SK-N-SH (cell line): ENCODE data around the gene TIMM17B. TPM values are rescaled to one million over a fixed set of nuclear protein-coding genes. Genes with fewer than 3 reads are reported as not detected.

ENCODE experiments used
- CHD2 ChIP-seq: fragments of 150-350 bp; IDR thresholded peaks from 2 replicates; pipeline ENCODE4 v1.6.1; 2018; ENCODE audit warnings: low read length; ENCODE audit not compliant: partially characterized antibody
- CTCF ChIP-seq: fragments of 200-600 bp; sonication (generic); IDR thresholded peaks from 2 replicates; pipeline ENCODE4 v1.6.1; 2017; ENCODE audit warnings: antibody characterized with exemption, mild to moderate bottlenecking, moderate library complexity
- EP300 ChIP-seq, 2 experiments: IDR thresholded peaks; 2 replicates each; pipeline versions ENCODE4 v1.4.0 to v1.6.1; 2012; ENCODE audit warnings: borderline replicate concordance in 1 of 2, low read depth in 1 of 2, low read length in 1 of 2
- EZH2phosphoT487 ChIP-seq: fragments of 200-600 bp; sonication (generic); IDR thresholded peaks from 2 replicates; pipeline ENCODE4 v1.6.1; 2017; ENCODE audit warnings: low read depth, mixed run types, mild to moderate bottlenecking, antibody characterized with exemption, moderate library complexity, borderline replicate concordance
- FOXJ3 ChIP-seq: sonication (generic); formaldehyde crosslinking; IDR thresholded peaks from 2 replicates; pipeline ENCODE4 v1.5.1; 2020; ENCODE audit warnings: mild to moderate bottlenecking, missing genetic modification reagents
- NFIC ChIP-seq: IDR thresholded peaks from 2 replicates; pipeline ENCODE4 v1.4.0; 2012; ENCODE audit warnings: borderline replicate concordance
- POLR2AphosphoS5 ChIP-seq: IDR thresholded peaks from 2 replicates; pipeline ENCODE4 v1.6.1; 2012; ENCODE audit warnings: low read depth, low read length
- RAD21 ChIP-seq: IDR thresholded peaks from 2 replicates; pipeline ENCODE4 v1.6.1; 2012; ENCODE audit warnings: mild to moderate bottlenecking, low read length
- REST ChIP-seq: IDR thresholded peaks from 2 replicates; pipeline ENCODE4 v1.6.1; 2012; ENCODE audit warnings: mild to moderate bottlenecking, low read depth, low read length, moderate library complexity
- RFX5 ChIP-seq: IDR thresholded peaks from 2 replicates; pipeline ENCODE4 v1.6.1; 2012; ENCODE audit warnings: mild to moderate bottlenecking, improper control_type of control experiment, low read length
- SMC3 ChIP-seq: IDR thresholded peaks from 2 replicates; pipeline ENCODE4 v1.6.1; 2012; ENCODE audit warnings: low read depth, low read length, improper control_type of control experiment
- TAF1 ChIP-seq: IDR thresholded peaks from 2 replicates; pipeline ENCODE4 v1.6.1; 2012; ENCODE audit warnings: low read depth, mild to moderate bottlenecking, low read length, moderate library complexity, borderline replicate concordance
- TCF12 ChIP-seq: IDR thresholded peaks from 2 replicates; pipeline ENCODE4 v1.4.0; 2012
- TEAD4 ChIP-seq: IDR thresholded peaks from 2 replicates; pipeline ENCODE4 v1.4.0; 2012; ENCODE audit warnings: mild to moderate bottlenecking, borderline replicate concordance; ENCODE audit not compliant: insufficient read depth
- USF1 ChIP-seq: IDR thresholded peaks from 2 replicates; pipeline ENCODE4 v1.4.0; 2012; ENCODE audit warnings: low read depth, borderline replicate concordance
- YY1 ChIP-seq: IDR thresholded peaks from 2 replicates; pipeline ENCODE4 v1.4.0; 2012; ENCODE audit warnings: low read depth, mild to moderate bottlenecking
- ZBTB33 ChIP-seq: IDR thresholded peaks from 2 replicates; pipeline ENCODE4 v1.4.0; 2012; ENCODE audit warnings: low read depth, borderline replicate concordance
- polyA plus RNA-seq, 3 experiments: library from polyadenylated mRNA; depleted of rRNA; stranded (reverse); fragments of >200 nt; gene quantifications; 2 replicates each; pipeline ENCODE4 v1.2.3, GENCODE V29; 2012

The TIMM17B gene
- polyA plus RNA-seq, 1 of the 3 experiments (the other 2 are of a cell fraction) = 87.0 TPM

- TF ChIP-seq REST (no peak), TCF12 (no peak), YY1 (no peak), CTCF (peak; percentile 14), EZH2phosphoT487 (no peak), TEAD4 (no peak), TAF1 (peak; percentile 92), NFIC (no peak), CHD2 (no peak), ZBTB33 (no peak), USF1 (peak; percentile 72; the same call in 1 of the 2 replicates), SMC3 (no peak), POLR2AphosphoS5 (peak; percentile 96), RAD21 (no peak), RFX5 (no peak), EP300 (IDR thresholded peaks at IDR 0.05; ENCODE audit: borderline replicate concordance in 1 of 2, low read depth in 1 of 2, low read length in 1 of 2) (no peak), FOXJ3 (no peak)
- TF ChIP-seq, all 33 proteins: peak for 8
Measured at GRCh38 chrX:48918643-48919340, 21.2 kb upstream of the TIMM17B start, which contains the start of gene PIM2 (continued).
